HG03342 (cell line): Measurements from ENCODE around the gene ZNF664.

ENCODE experiments used
- ATAC-seq: cut with Tn5 transposase; IDR thresholded peaks from one replicate; pipeline ENCODE4 v1.9.1; 2021; ENCODE audit warnings: mild to moderate bottlenecking, moderate library complexity; ENCODE audit not compliant: unreplicated experiment

The ZNF664 gene

GRCh38 chr12:123987022-123987421 lies 14.0 kb downstream of the ZNF664 start:
- ATAC-seq = no peak

- ATAC-seq = no peak
Observed at GRCh38 chr12:123989168-123989567, 16.2 kb downstream of the ZNF664 start.

GRCh38 chr12:123989753-123990152 lies 16.7 kb downstream of the ZNF664 start:
- ATAC-seq = no peak

GRCh38 chr12:123990511-123990910 lies 17.5 kb downstream of the ZNF664 start:
- no peak for ATAC-seq

GRCh38 chr12:123991372-123991951 lies 18.4 kb downstream of the ZNF664 start:
- ATAC-seq = no peak

- no peak for ATAC-seq
Observed at GRCh38 chr12:123992118-123992825, 19.3 kb downstream of the ZNF664 start.

GRCh38 chr12:123995023-123995748 lies 22.2 kb downstream of the ZNF664 start:
- ATAC-seq = no peak

- ATAC-seq = no peak
Observed at GRCh38 chr12:123996581-123996980, 23.6 kb downstream of the ZNF664 start.

GRCh38 chr12:123997033-123997822 lies 24.2 kb downstream of the ZNF664 start:
- ATAC-seq = no peak

GRCh38 chr12:123997908-123998307 lies 24.9 kb downstream of the ZNF664 start:
- ATAC-seq = no peak

- no peak for ATAC-seq
Observed at GRCh38 chr12:123998344-123998990, 25.5 kb downstream of the ZNF664 start.

GRCh38 chr12:123998991-123999359 lies 26.0 kb downstream of the ZNF664 start:
- no peak for ATAC-seq

- ATAC-seq = no peak
Observed at GRCh38 chr12:124000111-124000510, 27.1 kb downstream of the ZNF664 start.

- no peak for ATAC-seq
Observed at GRCh38 chr12:124001343-124001742, 28.3 kb downstream of the ZNF664 start.

GRCh38 chr12:124002021-124002644 lies 29.1 kb downstream of the ZNF664 start:
- ATAC-seq = no peak

GRCh38 chr12:124002654-124003053 lies 29.6 kb downstream of the ZNF664 start:
- ATAC-seq = no peak

- no peak for ATAC-seq
Observed at GRCh38 chr12:124004233-124004875, 31.3 kb downstream of the ZNF664 start.

GRCh38 chr12:124006085-124006845 lies 33.2 kb downstream of the ZNF664 start:
- no peak for ATAC-seq
